ENCODE data around the gene GINM1. TPM values are rescaled to one million over a fixed set of nuclear protein-coding genes. Genes with fewer than 3 reads are reported as not detected.
A peak's percentile ranks its signal among the peaks of the same experiment; 100 is the strongest.

Gene GINM1
- total RNA-seq, 1 experiment from 2014 or later = 14.5 TPM

- H3K4me3 ChIP-seq = peak overlapping the region; percentile 89; the same call in 1 of the 2 replicates
- CTCF ChIA-PET = no interaction called here
- peaks cover 40% of the 10 kb centered on the region for H3F3A ChIP-seq (ENCODE audit: insufficient read depth, low read depth)
- POLR2A ChIA-PET (ENCODE audit: unreplicated experiment) = no interaction called here
- no peaks in the 10 kb centered on the region; the same call in 1 of the 2 replicates for H4K20me1 ChIP-seq (ENCODE audit: insufficient read depth)
- DNase-seq = no peak
- H3K9me3 ChIP-seq (ENCODE audit: insufficient read depth, low read depth) = no peaks in the 10 kb centered on the region
- no peaks in the 10 kb centered on the region for H3K36me3 ChIP-seq (ENCODE audit: low read depth)
- H3K79me2 ChIP-seq (ENCODE audit: low read depth) = peaks cover 21% of the 10 kb centered on the region
- no TSS peak for BruUV-seq (replicated peaks)
- H3K27me3 ChIP-seq (ENCODE audit: insufficient read depth, low read depth) = no peaks in the 10 kb centered on the region
- peak overlapping the region; percentile 92 for H3K4me2 ChIP-seq
- H3K27ac ChIP-seq = peak overlapping the region; percentile 72
- intact Hi-C loops (cut with micrococcal nuclease; ENCODE audit: unreplicated experiment) = loop anchor here (10.0 kb wide), 1 partner anchor 301 kb away; the partner anchor contains the start of gene LRP11
- H2AFZ ChIP-seq = no peak overlapping the region
- H3K4me1 ChIP-seq (replicated peaks; ENCODE audit: insufficient read depth) = peaks cover 30% of the 10 kb centered on the region
- TF ChIP-seq CTCF (conservative IDR thresholded peaks at IDR 0.05) (no peak), EZH2 (IDR thresholded peaks at IDR 0.05; ENCODE audit: low read depth) (no peak)
- no peaks in the 10 kb centered on the region for H3K9me2 ChIP-seq (ENCODE audit: insufficient read depth)
Observed at GRCh38 chr6:149563928-149564325, 2.2 kb upstream of the GINM1 start.

- peaks cover 39% of the 10 kb centered on the region for H3K79me2 ChIP-seq (ENCODE audit: low read depth)
- BruUV-seq (replicated peaks) = TSS peak; percentile 14
- no peaks in the 10 kb centered on the region; the same call in 1 of the 2 replicates for H4K20me1 ChIP-seq (ENCODE audit: insufficient read depth)
- peak; percentile 31 to 52 for DNase-seq
- H3F3A ChIP-seq (ENCODE audit: insufficient read depth, low read depth) = peaks cover 40% of the 10 kb centered on the region
- peak overlapping the region; percentile 87 for H3K4me2 ChIP-seq
- intact Hi-C loops (cut with micrococcal nuclease; ENCODE audit: unreplicated experiment) = loop anchor here (5.0 to 10.0 kb wide), 3 partner anchors 81 to 356 kb away; partner anchors contain the start of genes KATNA1, LRP11 and RAET1G
- ChIA-PET POLR2A (ENCODE audit: unreplicated experiment) (interaction anchor here (0.6 to 0.7 kb wide), 2 partner anchors 94 to 279 kb away, joined by 4 to 8 read pairs; no protein-coding TSS in a partner anchor), CTCF (no interaction called here)
- H2AFZ ChIP-seq = peak overlapping the region; percentile 98
- H3K36me3 ChIP-seq (ENCODE audit: low read depth) = no peaks in the 10 kb centered on the region
- peaks cover 30% of the 10 kb centered on the region for H3K4me1 ChIP-seq (replicated peaks; ENCODE audit: insufficient read depth)
- no peak for TF ChIP-seq EZH2 (IDR thresholded peaks at IDR 0.05; ENCODE audit: low read depth)
- TF ChIP-seq CTCF (conservative IDR thresholded peaks at IDR 0.05) = no peak
- peak overlapping the region; percentile 89 for H3K4me3 ChIP-seq
- no peaks in the 10 kb centered on the region for H3K9me3 ChIP-seq (ENCODE audit: insufficient read depth, low read depth)
- H3K27me3 ChIP-seq (ENCODE audit: insufficient read depth, low read depth) = no peaks in the 10 kb centered on the region
- H3K27ac ChIP-seq = peak overlapping the region; percentile 62
- no peaks in the 10 kb centered on the region for H3K9me2 ChIP-seq (ENCODE audit: insufficient read depth)
Observed at GRCh38 chr6:149566410-149567193, 427 bp downstream of the GINM1 start.

- H2AFZ ChIP-seq = peak overlapping the region; percentile 98
- intact Hi-C loops (cut with micrococcal nuclease; ENCODE audit: unreplicated experiment) = loop anchor here (5.0 to 10.0 kb wide), 3 partner anchors 80 to 355 kb away; partner anchors contain the start of genes KATNA1, LRP11 and RAET1G
- no peak for DNase-seq
- no peaks in the 10 kb centered on the region for H3K9me3 ChIP-seq (ENCODE audit: insufficient read depth, low read depth)
- peaks cover 30% of the 10 kb centered on the region for H3K4me1 ChIP-seq (replicated peaks; ENCODE audit: insufficient read depth)
- ChIA-PET CTCF (no interaction called here), POLR2A (ENCODE audit: unreplicated experiment) (no interaction called here)
- H3K79me2 ChIP-seq (ENCODE audit: low read depth) = peaks cover 39% of the 10 kb centered on the region
- H4K20me1 ChIP-seq (ENCODE audit: insufficient read depth) = no peaks in the 10 kb centered on the region; the same call in 1 of the 2 replicates
- H3K36me3 ChIP-seq (ENCODE audit: low read depth) = no peaks in the 10 kb centered on the region
- H3K27ac ChIP-seq = 0 out of 2 replicates have a peak overlapping the region, but pooled peaks have one; percentile 62
- no peak for TF ChIP-seq CTCF (conservative IDR thresholded peaks at IDR 0.05)
- no peak for TF ChIP-seq EZH2 (IDR thresholded peaks at IDR 0.05; ENCODE audit: low read depth)
- H3K27me3 ChIP-seq (ENCODE audit: insufficient read depth, low read depth) = no peaks in the 10 kb centered on the region
- TSS peak; percentile 48 for BruUV-seq (replicated peaks)
- no peaks in the 10 kb centered on the region for H3K9me2 ChIP-seq (ENCODE audit: insufficient read depth)
- H3K4me2 ChIP-seq = peak overlapping the region; percentile 87
- peaks cover 40% of the 10 kb centered on the region for H3F3A ChIP-seq (ENCODE audit: insufficient read depth, low read depth)
- peak overlapping the region; percentile 89 for H3K4me3 ChIP-seq
Observed at GRCh38 chr6:149567194-149567586, 1.0 kb downstream of the GINM1 start.

Measured in PC-9 (cell line).